Astrocyte of the hippocampus (primary cell): ENCODE data around the gene GALNT2.

Source experiments
- DNase-seq: peaks from one replicate; pipeline ENCODE4 v3.0.0; 2011; ENCODE audit warnings: low read depth, low spot score

Gene GALNT2

DNA sequence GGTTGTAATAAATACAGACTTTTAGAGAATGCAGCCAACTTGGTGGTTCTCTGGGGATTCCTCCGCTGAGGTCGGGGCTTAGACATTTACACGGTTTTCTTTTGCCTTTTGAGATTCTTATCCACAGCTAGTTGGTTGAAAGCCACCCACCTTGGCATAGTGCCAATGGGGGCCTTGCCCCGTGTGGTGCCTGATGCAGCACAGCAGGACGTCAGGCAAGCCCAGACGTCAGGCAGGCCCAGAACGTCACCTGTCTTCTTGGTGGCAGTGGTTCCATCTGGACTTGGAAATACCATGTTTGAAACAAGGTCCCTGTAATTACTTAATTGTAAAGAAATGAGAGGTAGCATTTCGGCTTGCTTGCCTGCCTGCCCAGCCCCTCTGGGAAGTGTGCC, 78.5 kb downstream of the GALNT2 start:
- no peak for DNase-seq

DNA sequence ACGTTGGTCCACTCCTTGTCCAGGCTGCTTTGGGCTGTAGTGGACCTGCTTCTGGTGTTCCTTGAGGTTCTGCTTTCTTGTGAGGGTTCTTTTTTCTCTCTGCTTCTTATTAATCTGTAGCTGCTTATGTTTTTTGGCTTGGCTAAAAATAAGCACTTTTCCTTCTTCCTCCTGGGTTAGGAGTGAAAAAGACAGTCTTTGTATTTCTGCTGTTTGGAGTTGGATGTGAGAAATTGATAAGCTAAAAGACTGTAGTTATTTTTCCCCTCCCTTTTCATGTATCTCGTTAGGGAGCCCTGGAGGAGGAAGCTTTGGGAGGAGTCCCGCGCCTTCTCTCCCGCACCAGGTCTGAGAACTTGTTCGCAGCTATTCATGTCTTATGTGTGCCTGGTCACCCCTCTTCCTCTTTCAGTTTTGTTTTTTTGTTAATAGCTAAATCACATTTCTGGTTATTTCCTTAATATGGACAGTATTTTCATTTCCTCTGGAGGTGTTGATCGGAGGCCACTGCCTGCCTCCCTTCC, 79.0 kb downstream of the GALNT2 start:
- no peak for DNase-seq

DNA sequence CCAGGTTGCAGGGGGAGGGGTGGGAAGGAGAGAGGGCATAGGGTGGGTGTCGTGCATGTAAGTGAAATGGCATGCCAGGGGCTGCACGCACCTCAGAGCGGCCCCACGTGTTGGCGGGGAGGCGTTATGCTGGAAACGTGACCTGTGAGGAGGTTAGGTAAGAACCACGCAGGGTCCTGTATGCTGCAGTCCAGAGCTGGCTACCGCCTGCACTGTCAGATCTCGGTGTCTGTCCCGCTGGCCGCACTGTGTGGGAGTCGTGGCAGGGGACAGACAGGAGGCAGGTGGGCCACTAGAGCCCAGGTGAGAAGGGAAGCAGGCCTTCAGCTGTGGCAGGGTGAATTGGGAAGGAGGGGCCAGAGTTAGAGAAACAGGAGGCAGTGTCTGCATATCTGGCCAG, 79.7 kb downstream of the GALNT2 start:
- no peak for DNase-seq

DNA sequence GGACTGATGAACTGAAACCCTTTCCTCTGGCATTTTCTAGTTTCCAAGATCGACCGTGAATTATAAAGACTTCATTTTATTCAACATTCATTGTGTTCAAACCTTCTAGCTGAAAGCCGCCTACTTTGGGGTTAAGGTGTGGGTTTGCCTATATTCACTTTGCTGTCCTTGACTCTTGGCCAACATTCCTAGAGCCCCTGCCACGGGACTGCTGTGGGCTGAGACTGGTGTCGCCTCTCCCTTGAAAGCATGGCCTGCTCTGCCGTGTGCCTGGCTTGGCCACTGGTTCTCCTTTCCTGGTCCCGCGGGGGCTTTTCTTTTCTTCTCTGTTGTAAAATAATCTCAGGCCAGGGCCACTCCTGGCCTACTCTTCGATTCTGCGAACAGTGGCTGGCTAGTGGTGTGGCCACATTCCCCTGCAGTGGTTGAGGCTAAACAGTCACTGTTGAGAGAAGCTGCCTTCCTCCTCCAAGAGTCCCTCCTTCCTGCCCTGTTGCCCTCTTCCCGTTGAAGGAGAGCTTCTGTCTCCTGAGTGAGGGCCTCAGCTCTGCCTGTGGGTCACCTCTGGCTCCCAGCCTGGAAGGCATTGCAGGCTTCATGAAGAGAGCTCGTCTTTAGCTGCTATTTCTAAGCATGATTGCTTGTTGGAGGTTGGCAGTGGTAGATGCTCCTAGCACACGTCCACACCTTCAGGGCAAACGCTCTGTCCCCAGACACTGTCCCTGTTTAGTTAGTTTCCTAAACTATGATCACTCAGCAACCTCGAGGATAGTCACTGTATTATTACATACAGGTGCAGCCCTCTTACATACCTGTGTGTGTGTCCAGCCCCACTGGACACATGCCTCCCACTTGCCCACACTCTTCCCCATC, 80.5 kb downstream of the GALNT2 start:
- peak; percentile 42 for DNase-seq

DNA sequence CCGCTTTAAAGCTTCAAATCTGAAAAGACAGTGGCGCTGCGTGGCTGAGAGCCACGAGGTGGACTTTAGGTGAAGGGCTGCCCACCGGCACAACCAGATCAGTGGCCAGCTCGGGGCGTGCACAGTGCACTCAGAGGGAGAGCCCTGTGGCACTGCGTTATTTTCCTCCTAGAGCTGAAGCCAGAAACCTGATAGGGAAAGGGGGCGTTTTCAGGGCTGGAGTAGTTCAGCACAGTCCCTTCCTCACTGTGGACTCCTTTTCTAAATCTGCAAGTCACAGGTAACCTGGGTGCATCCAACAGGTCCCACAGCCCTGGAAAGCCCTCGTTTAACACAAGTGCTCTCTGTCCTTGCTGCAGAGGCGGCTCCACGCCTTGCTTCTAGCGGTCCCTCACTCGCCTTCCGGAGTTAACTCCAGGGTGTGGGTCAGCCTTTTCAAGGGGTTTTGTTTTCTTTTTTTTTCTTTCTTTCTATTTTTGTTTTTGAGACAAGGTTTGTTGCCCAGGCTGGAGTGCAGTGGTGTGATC, 81.2 kb downstream of the GALNT2 start:
- no peak for DNase-seq

DNA sequence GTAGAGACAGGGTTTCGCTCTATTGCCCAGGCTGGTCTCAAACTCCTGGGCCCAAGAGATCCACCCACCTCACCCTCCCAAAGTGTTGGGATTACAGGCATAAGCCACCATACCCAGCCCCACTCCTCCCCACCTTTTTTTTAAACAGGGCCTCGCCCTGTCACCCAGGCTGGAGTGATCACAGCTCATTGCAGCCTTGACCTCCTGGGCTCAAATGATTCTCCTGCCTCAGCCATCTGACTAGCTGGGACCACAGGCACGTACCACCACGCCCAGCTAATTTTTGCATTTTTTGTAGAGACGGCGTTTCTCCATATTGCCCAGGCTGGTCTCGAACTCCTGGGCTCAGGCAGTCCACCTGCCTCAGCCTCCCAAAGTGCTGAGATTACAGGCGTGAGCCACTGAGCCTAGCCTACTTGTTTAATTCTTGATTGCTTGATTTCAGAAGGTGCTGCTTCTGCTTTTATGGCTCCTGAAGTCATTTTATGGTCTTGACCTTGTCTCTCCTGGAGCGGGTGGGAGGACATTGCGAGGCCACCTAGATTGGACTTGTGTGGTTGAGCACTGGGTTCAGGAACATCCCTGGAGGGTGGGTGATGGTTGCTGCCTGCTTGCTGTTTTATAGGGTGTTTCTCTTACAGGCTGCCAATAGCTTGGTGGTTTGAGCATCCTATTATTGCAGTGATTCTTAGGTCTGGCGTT, 81.9 kb downstream of the GALNT2 start:
- DNase-seq: no peak

DNA sequence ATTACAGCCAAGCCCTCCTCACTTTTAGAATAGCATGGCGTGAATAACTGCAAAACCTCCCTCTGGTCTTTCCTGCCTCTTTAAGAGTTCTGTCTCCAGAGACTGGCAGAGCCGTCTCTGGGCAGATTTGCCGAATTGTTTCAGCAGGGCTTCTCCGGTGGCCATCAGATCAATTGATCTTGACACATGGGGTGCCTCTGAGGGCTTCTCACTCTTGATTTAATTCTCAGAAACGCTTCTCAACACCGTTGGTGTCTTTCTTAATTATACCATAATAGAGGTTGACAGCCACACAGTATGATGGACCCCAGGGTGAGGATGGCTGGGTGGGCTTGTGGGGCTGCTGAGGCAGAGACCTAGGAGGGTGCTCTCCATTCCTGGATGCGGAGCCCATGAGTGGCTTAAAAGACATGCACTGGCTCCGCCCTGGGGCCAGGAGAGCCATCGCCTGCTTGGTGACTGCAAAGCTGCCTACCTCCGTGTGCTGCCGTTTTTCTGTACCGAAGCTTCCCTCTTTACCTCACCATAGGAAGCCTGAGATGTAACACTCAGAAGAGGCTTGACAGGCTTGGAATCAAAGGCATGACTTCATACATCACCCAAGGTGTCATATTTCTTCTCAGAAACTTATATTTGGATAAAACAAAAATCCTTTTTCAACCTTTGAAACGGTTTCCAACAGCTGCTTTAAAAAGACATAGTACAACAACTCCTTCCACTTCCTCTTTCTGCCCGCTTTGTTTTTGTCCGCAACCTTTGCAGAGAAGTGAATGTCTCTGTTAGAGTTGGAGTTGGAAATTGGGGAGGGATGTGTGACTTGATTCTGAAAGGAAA, 82.9 kb downstream of the GALNT2 start:
- no peak for DNase-seq

DNA sequence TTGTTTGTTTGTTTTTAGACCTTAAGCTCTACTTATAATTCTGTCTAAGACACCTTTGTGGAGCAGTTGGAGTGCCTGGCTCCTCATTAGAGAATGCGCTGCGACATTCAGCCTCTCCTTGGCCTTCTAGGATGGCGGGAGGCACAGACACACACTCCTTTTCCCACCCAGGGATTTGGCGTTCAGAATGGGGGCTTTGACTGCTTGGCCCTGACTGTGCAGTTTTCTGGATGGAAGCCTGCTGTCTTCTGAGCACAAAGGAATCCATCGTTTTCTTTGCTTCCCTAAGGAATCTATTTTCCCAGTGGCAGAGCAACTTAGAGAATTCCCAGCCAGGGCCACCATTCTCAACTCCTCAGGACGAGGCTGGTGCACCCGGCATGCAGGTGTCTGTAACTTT, 83.6 kb downstream of the GALNT2 start:
- no peak for DNase-seq

DNA sequence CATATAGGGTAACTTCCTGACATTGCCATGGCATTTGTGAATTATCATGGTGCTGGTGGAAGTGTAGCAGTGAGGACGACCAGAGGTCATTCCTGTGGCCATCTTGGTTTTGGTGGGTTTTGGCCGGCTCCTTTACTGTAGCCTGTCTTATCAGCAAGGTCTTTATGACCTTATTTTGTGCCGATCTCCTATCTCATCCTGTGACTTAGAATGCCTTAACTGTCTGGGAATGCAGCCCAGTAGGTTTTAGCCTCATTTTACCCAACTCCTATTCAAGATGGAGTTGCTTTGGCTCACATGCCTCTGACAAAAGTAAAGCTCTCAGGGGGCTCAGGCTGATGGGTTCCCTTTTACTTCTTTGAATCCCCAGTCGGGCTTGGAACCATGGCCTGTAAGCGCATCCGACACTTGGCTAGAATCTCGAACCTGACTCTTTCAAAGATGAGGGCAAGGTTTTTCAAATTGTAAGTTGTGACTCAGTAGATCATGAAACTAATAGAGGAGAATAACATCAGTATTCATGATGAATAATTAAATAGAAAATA, 85.0 kb downstream of the GALNT2 start:
- no peak for DNase-seq

DNA sequence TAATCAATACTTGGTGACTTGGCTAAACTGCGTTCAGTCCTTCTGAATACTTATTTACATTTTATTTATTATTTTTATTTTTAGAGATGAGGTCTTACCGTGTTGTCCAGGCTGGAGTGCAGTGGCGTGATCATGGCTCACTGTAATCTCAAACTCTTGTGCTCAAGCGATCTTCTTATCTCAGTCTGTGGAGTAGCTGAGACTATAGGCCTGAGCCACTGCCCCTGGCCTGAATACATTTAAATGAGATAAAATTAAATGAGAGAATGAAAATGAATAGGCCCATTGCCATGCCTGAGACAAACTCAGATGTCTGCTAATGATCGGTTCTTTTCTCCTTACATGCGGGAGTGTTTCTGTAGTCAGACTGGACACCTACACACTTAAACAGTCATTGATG, 86.0 kb downstream of the GALNT2 start:
- DNase-seq: no peak

DNA sequence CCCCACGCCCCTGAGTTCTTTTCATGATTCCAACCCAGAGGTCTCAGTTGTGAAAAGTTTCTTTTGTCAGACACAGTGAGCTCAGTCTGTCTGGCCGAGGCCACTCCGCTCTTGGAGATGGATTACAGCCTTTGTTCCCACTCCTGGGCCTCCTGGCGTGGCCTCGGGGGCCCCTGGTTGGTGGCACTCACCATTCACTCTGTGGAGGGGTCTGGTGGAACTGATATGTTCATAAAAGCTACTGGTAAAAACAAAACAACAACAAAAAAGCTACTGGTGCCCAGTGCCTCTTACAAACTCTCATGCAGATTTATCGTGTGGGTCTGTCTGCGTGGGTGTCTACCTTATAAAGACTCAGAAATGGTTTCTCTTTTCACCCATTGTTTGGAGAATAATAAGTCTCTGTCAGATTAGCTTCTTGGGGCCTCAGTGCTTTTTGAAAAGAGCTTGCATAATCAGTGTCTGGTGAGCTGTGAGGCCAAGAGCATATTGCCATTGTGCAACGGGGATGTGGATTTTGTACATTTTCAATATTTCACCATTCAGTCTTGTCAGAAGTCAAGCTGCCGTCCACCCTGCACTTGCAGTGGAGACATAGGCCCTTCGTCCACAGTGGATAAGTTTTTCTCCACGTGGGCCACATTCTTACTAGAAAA, 86.7 kb downstream of the GALNT2 start:
- DNase-seq: peak; percentile 56

DNA sequence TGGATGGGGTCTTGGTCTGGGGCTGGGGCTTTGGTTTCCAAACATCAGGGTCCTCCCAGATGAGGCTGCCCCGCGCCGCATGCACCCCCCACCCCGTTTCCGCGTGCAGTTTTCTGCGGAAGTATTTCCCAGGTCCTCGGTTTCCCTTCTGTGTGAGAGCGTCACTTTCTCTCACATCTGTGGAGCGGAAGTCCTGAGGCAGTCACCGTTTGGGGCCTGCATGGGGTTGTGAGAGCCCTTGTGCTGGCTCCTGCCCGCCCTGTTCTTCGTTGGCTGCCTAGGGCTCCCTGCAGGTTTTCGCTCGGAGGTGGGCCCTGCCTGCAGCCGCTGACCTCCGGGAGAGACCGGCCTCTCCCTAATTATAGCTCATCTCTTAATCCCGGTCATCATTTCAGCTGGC, 88.0 kb downstream of the GALNT2 start:
- no peak for DNase-seq

DNA sequence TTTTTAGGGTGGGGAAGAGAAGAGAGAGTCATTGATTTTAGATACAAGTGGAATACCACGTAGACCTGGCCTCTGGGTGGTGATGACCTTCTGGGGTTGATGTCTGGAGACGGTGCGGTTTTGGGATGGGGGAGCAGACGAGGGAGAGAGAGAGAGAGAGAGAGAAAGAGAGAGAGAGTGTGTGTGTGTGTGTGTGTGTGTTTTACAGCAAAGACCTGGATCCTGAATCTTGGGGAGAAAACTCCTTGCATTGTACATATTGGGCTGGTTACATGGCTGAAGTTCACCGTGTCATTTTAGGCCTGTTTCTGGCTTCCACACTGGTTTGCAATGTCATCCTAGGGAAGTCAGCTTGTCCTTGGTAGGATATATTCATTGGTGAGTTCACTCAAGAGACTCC, 89.0 kb downstream of the GALNT2 start:
- no peak for DNase-seq

DNA sequence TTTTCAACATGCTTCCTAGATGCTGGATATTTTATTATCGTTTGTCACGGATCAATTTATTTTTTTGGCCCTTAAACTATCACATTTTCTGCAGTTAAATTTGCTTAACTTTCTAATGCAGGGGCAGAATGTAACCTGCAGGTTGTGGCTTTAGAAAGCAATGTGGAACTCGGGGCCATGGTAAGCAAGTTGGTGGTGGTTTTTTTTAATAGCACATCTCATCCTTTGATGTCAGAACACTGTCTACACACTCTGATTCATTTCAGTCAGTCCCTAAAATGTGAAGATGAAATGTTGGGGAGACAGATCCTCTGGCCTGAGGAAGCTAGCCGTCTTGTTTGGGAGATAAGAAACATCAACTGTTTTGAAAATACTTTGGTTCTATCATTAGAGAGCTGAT, 89.5 kb downstream of the GALNT2 start:
- no peak for DNase-seq

DNA sequence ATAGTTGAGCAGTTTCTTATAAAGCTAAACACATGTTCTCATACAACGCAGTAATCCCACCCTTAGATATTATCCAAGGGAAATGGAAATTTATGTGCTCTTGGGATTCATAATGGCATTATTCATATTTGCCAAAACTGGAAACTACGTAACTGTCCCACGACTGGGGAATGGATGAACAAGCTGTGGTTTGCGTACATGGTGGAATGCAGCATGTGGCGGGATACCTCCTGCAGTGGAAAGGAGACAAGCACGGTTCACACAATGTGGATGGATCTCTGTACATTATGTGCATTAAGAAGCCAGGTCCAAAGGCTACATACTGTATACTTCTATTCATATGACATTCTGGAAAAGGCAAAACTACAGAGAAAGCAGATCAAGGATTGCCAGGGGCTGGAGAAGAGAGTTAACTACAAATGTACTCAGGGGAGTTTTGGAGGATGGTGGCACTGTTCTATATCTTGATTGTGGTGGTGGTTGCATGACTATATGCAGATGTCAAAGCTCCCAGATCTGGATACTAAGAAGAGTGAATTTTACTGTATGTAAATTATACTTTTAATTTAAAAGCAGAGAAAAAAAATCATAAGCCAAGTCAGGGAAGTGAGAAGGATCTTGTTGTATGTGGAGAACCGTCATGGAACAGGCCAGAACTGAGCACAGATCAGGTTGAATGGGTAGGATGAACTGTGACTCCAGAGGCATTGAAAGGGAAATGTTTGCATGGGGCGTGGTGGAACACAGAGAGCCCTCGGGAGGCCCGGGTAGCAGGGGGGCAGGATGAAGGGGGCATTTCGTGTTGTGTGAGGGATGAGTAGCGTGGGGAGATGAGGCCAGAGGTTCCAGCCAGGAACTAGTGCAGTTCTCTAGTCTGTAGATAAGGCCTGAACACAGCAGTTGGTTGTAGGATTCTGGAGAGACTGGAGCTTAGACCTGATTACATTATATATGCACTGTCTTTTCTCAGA, 90.7 kb downstream of the GALNT2 start:
- no peak for DNase-seq

DNA sequence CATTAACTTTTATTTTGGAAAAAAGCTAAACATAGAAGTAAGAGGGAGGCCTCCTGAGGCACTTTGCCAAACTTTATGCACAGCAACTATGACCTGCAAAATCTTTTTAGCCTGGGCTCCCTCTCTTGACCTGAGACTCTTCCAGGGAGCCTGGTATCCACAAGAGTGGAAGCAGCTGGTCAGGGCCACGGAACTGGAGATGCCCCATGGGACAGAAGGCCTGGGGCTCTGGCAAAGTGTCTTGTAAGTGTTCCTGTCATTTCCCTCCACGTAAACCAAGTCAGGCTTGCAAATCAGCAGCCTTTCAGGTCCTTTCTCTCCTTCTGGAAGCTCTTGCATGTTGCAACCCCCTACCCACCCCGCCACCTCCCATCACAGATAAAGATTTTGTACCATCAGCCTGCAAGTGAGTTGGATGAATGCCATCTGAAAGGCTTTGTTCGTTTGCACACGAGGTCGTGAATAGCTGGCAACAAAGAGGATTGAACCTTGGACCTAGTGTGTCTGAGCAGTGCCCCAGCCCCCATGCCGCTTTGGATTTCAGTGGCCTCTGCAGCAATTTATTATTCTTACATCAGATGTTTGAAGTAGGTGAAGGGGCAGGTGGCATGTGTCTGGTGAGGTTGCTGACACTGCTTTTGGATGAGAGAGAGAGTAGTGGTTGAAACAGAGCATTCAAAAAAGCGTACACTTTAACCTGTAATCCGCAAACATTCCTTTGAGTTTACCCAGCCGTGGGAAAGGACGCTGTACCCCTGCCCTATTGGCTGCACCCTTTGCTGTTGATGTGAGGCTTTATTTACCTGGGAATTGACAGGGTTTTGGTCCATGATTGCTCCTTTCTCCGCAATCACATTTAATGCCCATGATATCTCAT, 91.6 kb downstream of the GALNT2 start:
- DNase-seq: peak; percentile 44

DNA sequence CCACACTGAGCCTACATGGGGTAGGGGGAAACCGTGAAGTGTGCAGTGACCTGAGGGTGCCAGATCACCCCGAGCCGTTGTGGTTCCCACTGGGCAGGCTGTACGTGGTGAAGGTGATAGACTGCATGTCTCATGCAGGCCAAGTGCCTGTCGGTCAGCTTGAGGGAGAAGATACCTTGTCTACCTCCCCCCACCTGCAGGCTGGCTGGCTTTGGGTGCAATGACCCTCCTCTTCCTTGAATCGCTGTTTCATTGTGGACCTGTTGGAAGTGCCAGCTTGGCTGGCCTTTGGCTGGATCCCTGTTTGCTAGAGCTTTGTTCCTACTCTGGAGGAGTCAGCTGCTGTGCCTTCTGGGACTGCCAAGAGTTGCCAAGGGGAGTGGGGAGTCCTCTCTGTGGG, 92.5 kb downstream of the GALNT2 start:
- DNase-seq: no peak

DNA sequence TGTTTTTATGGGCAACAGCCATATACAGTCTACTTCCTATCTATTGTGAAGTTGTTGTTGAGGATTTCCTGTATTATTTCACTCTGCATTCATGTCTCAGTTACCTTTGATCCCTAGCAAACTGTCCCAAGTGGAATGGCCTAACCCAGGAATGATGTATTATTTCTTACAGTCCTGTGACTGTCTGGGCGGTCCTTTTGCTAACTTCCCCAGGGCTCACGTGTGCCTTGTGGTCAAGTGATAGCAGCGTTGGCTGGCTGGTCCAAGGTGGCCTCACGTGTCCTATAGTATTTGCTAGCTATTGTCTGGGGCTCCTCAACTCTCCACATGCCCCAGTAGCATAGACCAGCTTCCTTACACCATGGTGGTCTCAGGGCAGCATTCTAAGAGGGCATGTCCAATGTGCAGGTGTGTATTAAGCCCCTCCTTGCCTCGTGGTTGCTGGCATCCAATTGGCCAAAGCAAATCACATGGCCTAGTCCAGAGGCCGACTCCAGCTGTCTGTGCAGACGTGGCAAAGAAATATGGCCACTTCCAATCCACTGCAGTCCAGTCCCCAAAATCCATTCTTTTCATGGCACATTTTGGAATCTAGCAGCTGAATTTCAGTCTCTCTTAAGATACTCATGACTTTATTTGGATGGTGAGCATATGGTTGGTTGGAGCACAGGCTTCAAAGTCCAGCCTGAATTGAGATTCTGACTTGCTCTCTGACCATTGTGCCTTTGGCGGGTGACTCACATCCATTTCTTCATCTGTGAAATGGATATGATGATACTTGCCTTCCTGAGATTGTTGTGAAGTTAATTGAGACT, 94.1 kb downstream of the GALNT2 start:
- no peak for DNase-seq
